ENCODE data around the gene TLR9.

DNA sequence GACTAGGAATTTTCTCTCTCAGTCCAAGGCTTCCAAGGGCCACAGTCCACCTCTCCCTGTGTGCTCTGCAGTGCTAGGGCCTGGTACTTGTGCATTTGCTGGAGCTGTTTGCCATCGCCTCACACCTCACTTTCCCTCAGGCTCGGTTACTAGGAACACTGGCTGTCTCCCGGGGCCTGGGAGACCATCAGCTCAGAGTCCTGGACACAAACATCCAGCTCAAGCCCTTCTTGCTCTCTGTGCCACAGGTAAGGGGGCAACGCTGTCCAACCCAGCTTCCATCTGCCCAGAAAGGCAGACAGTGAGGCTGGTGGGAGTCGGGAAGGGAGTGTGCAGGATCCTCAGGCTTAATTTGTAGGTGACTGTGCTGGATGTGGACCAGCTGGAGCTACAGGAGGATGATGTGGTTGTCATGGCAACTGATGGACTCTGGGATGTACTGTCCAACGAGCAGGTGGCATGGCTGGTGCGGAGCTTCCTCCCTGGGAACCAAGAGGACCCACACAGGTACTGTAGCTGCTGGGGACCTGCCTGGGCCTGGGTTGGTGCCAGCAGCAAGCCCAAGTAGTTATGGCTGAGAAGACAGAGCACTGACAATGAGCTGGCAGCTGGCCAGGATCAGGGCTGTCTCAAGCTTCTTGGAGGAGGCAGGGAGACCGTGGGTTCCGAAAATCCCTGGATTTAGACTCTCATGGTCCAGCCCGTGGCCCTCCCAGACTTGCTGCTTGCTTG, 23.5 kb upstream of the TLR9 start:
- TF ChIP-seq, protein P1, sequence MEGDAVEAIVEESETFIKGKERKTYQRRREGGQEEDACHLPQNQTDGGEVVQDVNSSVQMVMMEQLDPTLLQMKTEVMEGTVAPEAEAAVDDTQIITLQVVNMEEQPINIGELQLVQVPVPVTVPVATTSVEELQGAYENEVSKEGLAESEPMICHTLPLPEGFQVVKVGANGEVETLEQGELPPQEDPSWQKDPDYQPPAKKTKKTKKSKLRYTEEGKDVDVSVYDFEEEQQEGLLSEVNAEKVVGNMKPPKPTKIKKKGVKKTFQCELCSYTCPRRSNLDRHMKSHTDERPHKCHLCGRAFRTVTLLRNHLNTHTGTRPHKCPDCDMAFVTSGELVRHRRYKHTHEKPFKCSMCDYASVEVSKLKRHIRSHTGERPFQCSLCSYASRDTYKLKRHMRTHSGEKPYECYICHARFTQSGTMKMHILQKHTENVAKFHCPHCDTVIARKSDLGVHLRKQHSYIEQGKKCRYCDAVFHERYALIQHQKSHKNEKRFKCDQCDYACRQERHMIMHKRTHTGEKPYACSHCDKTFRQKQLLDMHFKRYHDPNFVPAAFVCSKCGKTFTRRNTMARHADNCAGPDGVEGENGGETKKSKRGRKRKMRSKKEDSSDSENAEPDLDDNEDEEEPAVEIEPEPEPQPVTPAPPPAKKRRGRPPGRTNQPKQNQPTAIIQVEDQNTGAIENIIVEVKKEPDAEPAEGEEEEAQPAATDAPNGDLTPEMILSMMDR (IDR thresholded peaks at IDR 0.05): no peak
- no peak for TF ChIP-seq POLR2A (IDR thresholded peaks at IDR 0.05)

Data from lower leg skin (tissue), 3 donors.